Measurements from ENCODE around the gene PTP4A2. TPM values are rescaled to one million over a fixed set of nuclear protein-coding genes. Genes with fewer than 3 reads are reported as not detected.

PTP4A2 gene
- total and polyA plus RNA-seq, 10 of the 15 experiments (the other 5 are each of a cell fraction or from before 2014, with no cell fraction given) = 180 to 909 (median 375) TPM

DNA sequence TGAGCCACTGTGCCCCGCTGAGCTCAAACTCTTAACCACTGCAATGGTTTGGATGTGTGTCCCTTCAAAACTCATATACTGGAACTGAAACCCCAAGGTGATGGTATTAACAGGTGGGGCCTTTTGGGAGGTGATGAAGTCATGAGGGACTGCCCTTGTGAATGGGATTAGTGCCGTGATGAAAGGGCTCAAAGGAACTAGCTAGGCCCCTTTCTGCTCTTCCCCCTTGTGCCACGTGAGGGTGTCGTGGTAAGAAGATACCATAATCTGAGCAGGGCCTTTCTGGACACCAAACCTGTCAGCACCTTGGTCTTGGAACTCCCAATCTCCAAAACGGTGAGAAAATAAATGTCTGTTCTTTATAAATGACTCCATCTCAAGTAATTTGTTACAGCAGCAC lies 76.8 kb downstream of the PTP4A2 start (continued):
- TF ChIP-seq CHD1 (IDR thresholded peaks at IDR 0.05; ENCODE audit: low read depth, low read length) (no peak), NFYB (IDR thresholded peaks at IDR 0.05; ENCODE audit: insufficient read depth, low read depth, low read length) (no peak), POLR2AphosphoS5 (IDR thresholded peaks at IDR 0.05; ENCODE audit: low read length) (no peak), SIN3A (IDR thresholded peaks at IDR 0.05; ENCODE audit: low read depth, low read length) (no peak), ZNF622 (IDR thresholded peaks at IDR 0.05) (no peak), BACH1 (IDR thresholded peaks at IDR 0.05; ENCODE audit: borderline replicate concordance) (no peak), LARP7 (IDR thresholded peaks at IDR 0.05) (no peak), ZZZ3 (IDR thresholded peaks at IDR 0.05; ENCODE audit: control insufficient read depth, insufficient read length, low read depth) (no peak), POLR2A (IDR thresholded peaks at IDR 0.05; ENCODE audit: low read depth, low read length) (no peak), SUPT20H (IDR thresholded peaks at IDR 0.05; ENCODE audit: borderline replicate concordance, control insufficient read depth, low read depth, low read length) (no peak), NR2F1 (conservative IDR thresholded peaks at IDR 0.05) (0 out of 2 replicates have a peak, but pooled peaks have one; percentile 16), CREM (IDR thresholded peaks at IDR 0.05; ENCODE audit: low read depth) (peak; percentile 40), SP1 (IDR thresholded peaks at IDR 0.05; ENCODE audit: low read depth, low read length) (no peak), JUNB (IDR thresholded peaks at IDR 0.05) (peak; percentile 37; the same call in 1 of the 2 replicates), RAD21 (IDR thresholded peaks at IDR 0.05; ENCODE audit: insufficient read depth, low read depth, low read length) (peak; percentile 84), ETV6 (conservative IDR thresholded peaks at IDR 0.05 in 1 of 2, IDR thresholded peaks at IDR 0.05 in 1 of 2; ENCODE audit: borderline replicate concordance in 1 of 2, low read depth in 1 of 2) (peak in 1 of 2 experiments; percentile 37; a peak in 1 of 4 replicates), EGR1 (IDR thresholded peaks at IDR 0.05; ENCODE audit: borderline replicate concordance in 1 of 2, low read depth in 2 of 2, low read length in 2 of 2) (no peak), SIX5 (IDR thresholded peaks at IDR 0.05; ENCODE audit: low read depth, low read length, severe bottlenecking) (no peak), IKZF1 (conservative IDR thresholded peaks at IDR 0.05) (peak; percentile 36; the same call in 1 of the 2 replicates), EED (IDR thresholded peaks at IDR 0.05; ENCODE audit: low read depth) (peak; percentile 76), NFIC (IDR thresholded peaks at IDR 0.05; ENCODE audit: low read depth, low read length) (no peak), MLLT1 (IDR thresholded peaks at IDR 0.05) (0 out of 2 replicates have a peak, but pooled peaks have one; percentile 14)
- TF ChIP-seq, protein P1, sequence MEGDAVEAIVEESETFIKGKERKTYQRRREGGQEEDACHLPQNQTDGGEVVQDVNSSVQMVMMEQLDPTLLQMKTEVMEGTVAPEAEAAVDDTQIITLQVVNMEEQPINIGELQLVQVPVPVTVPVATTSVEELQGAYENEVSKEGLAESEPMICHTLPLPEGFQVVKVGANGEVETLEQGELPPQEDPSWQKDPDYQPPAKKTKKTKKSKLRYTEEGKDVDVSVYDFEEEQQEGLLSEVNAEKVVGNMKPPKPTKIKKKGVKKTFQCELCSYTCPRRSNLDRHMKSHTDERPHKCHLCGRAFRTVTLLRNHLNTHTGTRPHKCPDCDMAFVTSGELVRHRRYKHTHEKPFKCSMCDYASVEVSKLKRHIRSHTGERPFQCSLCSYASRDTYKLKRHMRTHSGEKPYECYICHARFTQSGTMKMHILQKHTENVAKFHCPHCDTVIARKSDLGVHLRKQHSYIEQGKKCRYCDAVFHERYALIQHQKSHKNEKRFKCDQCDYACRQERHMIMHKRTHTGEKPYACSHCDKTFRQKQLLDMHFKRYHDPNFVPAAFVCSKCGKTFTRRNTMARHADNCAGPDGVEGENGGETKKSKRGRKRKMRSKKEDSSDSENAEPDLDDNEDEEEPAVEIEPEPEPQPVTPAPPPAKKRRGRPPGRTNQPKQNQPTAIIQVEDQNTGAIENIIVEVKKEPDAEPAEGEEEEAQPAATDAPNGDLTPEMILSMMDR (IDR thresholded peaks at IDR 0.05 in 2 of 3, conservative IDR thresholded peaks at IDR 0.05 in 1 of 3; ENCODE audit: control insufficient read depth in 2 of 3, extremely low read depth in 1 of 3, insufficient read depth in 1 of 3, low read depth in 3 of 3, low read length in 3 of 3) = peak; percentile 48 to 55 (median 51)
- TF ChIP-seq, protein P2, sequence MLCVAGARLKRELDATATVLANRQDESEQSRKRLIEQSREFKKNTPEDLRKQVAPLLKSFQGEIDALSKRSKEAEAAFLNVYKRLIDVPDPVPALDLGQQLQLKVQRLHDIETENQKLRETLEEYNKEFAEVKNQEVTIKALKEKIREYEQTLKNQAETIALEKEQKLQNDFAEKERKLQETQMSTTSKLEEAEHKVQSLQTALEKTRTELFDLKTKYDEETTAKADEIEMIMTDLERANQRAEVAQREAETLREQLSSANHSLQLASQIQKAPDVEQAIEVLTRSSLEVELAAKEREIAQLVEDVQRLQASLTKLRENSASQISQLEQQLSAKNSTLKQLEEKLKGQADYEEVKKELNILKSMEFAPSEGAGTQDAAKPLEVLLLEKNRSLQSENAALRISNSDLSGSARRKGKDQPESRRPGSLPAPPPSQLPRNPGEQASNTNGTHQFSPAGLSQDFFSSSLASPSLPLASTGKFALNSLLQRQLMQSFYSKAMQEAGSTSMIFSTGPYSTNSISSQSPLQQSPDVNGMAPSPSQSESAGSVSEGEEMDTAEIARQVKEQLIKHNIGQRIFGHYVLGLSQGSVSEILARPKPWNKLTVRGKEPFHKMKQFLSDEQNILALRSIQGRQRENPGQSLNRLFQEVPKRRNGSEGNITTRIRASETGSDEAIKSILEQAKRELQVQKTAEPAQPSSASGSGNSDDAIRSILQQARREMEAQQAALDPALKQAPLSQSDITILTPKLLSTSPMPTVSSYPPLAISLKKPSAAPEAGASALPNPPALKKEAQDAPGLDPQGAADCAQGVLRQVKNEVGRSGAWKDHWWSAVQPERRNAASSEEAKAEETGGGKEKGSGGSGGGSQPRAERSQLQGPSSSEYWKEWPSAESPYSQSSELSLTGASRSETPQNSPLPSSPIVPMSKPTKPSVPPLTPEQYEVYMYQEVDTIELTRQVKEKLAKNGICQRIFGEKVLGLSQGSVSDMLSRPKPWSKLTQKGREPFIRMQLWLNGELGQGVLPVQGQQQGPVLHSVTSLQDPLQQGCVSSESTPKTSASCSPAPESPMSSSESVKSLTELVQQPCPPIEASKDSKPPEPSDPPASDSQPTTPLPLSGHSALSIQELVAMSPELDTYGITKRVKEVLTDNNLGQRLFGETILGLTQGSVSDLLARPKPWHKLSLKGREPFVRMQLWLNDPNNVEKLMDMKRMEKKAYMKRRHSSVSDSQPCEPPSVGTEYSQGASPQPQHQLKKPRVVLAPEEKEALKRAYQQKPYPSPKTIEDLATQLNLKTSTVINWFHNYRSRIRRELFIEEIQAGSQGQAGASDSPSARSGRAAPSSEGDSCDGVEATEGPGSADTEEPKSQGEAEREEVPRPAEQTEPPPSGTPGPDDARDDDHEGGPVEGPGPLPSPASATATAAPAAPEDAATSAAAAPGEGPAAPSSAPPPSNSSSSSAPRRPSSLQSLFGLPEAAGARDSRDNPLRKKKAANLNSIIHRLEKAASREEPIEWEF (IDR thresholded peaks at IDR 0.05; ENCODE audit: insufficient replicate concordance, low read depth, low read length) = no peak

Measured in GM12878 (cell line).